HEK293 (cell line): Measurements from ENCODE around the gene GPHN.

Source experiments
- CTCF ChIA-PET: fragments of 350-600 bp; formaldehyde crosslinking; extraction: SDS; loops from one replicate; lab custom pipeline; 2021; ENCODE audit warnings: antibody characterized with exemption; lab: Yijun Ruan, JAX
- POLR2A ChIA-PET: fragments of 300-600 bp; formaldehyde crosslinking; extraction: SDS; loops from one replicate; lab custom pipeline; 2020; ENCODE audit warnings: antibody characterized with exemption, inconsistent platforms; lab: Yijun Ruan, JAX
- H3K27ac ChIP-seq: fragments of 200-500 bp; sonication (Bioruptor generic); 2 replicates; pipeline ENCODE4 v1.5.1; 2014; ENCODE audit warnings: low read depth, low read length, control low read depth, inconsistent platforms; ENCODE audit errors: extremely low read depth
- H3K36me3 ChIP-seq, 2 experiments: fragments of 200-500 bp in 1 of 2; sonication (Bioruptor generic) in 1 of 2; 1 replicate in 1 of 2; 2 replicates in 1 of 2; pipeline ENCODE4 v1.5.1; 2014 to 2017; ENCODE audit warnings: inconsistent platforms in 2 of 2, low read length in 2 of 2; ENCODE audit not compliant: control insufficient read depth in 2 of 2, insufficient read depth in 1 of 2
- H3K4me1 ChIP-seq: fragments of 200-500 bp; sonication (Bioruptor generic); 2 replicates; pipeline ENCODE4 v1.5.1; 2014; ENCODE audit warnings: mild to moderate bottlenecking, low read length, inconsistent platforms; ENCODE audit not compliant: control insufficient read depth, insufficient read depth
- H3K4me3 ChIP-seq: 2 replicates; pipeline ENCODE4 v1.5.1; 2011; ENCODE audit warnings: low read depth, mild to moderate bottlenecking, control low read depth, low read length, moderate library complexity
- H3K9me3 ChIP-seq: fragments of 200-500 bp; sonication (Bioruptor generic); 2 replicates; pipeline ENCODE4 v1.5.1; 2014; ENCODE audit warnings: low read depth, low read length, inconsistent platforms; ENCODE audit not compliant: control insufficient read depth, insufficient read depth
- GLI2 ChIP-seq: fragments of 450-650 bp; formaldehyde crosslinking; IDR thresholded peaks from 2 replicates; pipeline ENCODE4; 2017; ENCODE audit warnings: missing biosample characterization, missing genetic modification characterization, low read depth, borderline replicate concordance
- KLF9 ChIP-seq: fragments of 450-650 bp; formaldehyde crosslinking; IDR thresholded peaks from 2 replicates; pipeline ENCODE4 v1.5.1; 2016; ENCODE audit warnings: missing biosample characterization, missing genetic modification characterization, low read depth
- OVOL3 ChIP-seq: fragments of 450-650 bp; formaldehyde crosslinking; IDR thresholded peaks from 2 replicates; pipeline ENCODE4 v1.5.1; 2016; ENCODE audit warnings: missing biosample characterization, missing genetic modification characterization
- PRDM2 ChIP-seq: fragments of 450-650 bp; formaldehyde crosslinking; IDR thresholded peaks from 2 replicates; pipeline ENCODE4 v1.5.1; 2016; ENCODE audit warnings: missing biosample characterization, missing genetic modification characterization, borderline replicate concordance
- SP7 ChIP-seq: fragments of 450-650 bp; formaldehyde crosslinking; IDR thresholded peaks from 2 replicates; pipeline ENCODE4 v1.5.1; 2016; ENCODE audit warnings: missing biosample characterization, missing genetic modification characterization
- WT1 ChIP-seq: fragments of 450-650 bp; formaldehyde crosslinking; IDR thresholded peaks from 2 replicates; pipeline ENCODE4 v1.5.1; 2016; ENCODE audit warnings: missing biosample characterization, missing genetic modification characterization
- ZBTB11 ChIP-seq: fragments of 450-650 bp; formaldehyde crosslinking; conservative IDR thresholded peaks from 2 replicates; pipeline ENCODE4 v1.5.1; 2016; ENCODE audit warnings: low read depth, missing biosample characterization, missing genetic modification characterization
- ZFP37 ChIP-seq: fragments of 450-650 bp; formaldehyde crosslinking; IDR thresholded peaks from 2 replicates; pipeline ENCODE4 v1.5.1; 2016; ENCODE audit warnings: missing biosample characterization, missing genetic modification characterization
- ZNF146 ChIP-seq: fragments of 450-650 bp; formaldehyde crosslinking; IDR thresholded peaks from 2 replicates; pipeline ENCODE4 v1.5.1; 2016; ENCODE audit warnings: missing biosample characterization, missing genetic modification characterization
- ZNF16 ChIP-seq: fragments of 450-650 bp; formaldehyde crosslinking; IDR thresholded peaks from 2 replicates; pipeline ENCODE4 v1.5.1; 2016; ENCODE audit warnings: low read depth, missing biosample characterization, missing genetic modification characterization
- ZNF169 ChIP-seq: fragments of 450-650 bp; formaldehyde crosslinking; IDR thresholded peaks from 2 replicates; pipeline ENCODE4 v1.5.1; 2016; ENCODE audit warnings: missing biosample characterization, missing genetic modification characterization
- ZNF324 ChIP-seq: fragments of 450-650 bp; formaldehyde crosslinking; IDR thresholded peaks from 2 replicates; pipeline ENCODE4 v1.5.1; 2016; ENCODE audit warnings: missing biosample characterization, missing genetic modification characterization
- ZNF354C ChIP-seq: fragments of 450-650 bp; formaldehyde crosslinking; IDR thresholded peaks from 2 replicates; pipeline ENCODE4 v1.5.1; 2016; ENCODE audit warnings: missing biosample characterization, missing genetic modification characterization, low read depth, borderline replicate concordance
- ZNF449 ChIP-seq: fragments of 450-650 bp; formaldehyde crosslinking; IDR thresholded peaks from 2 replicates; pipeline ENCODE4 v1.5.1; 2017; ENCODE audit warnings: missing biosample characterization, mild to moderate bottlenecking, missing genetic modification characterization, moderate library complexity
- ZNF513 ChIP-seq: fragments of 450-650 bp; IDR thresholded peaks from 2 replicates; pipeline ENCODE4 v1.5.1; 2018; ENCODE audit warnings: missing biosample characterization, missing genetic modification characterization
- ZNF530 ChIP-seq: fragments of 450-650 bp; formaldehyde crosslinking; IDR thresholded peaks from 2 replicates; pipeline ENCODE4 v1.5.1; 2016; ENCODE audit warnings: low read depth, missing biosample characterization, missing genetic modification characterization
- ZNF585B ChIP-seq: fragments of 450-650 bp; formaldehyde crosslinking; IDR thresholded peaks from 2 replicates; pipeline ENCODE4 v1.5.1; 2016; ENCODE audit warnings: missing biosample characterization, missing genetic modification characterization
- ZNF600 ChIP-seq: fragments of 450-650 bp; formaldehyde crosslinking; IDR thresholded peaks from 2 replicates; pipeline ENCODE4 v1.5.1; 2016; ENCODE audit warnings: missing biosample characterization, missing genetic modification characterization
- ZNF692 ChIP-seq: fragments of 450-650 bp; formaldehyde crosslinking; IDR thresholded peaks from 2 replicates; pipeline ENCODE4 v1.5.1; 2016; ENCODE audit warnings: missing biosample characterization, missing genetic modification characterization

The GPHN gene

GRCh38 chr14:66831173-66831572, 323.2 kb downstream of the GPHN start (continued):
- no peak for TF ChIP-seq PRDM2 (tag by site-specific recombination)
- TF ChIP-seq WT1 (tag by site-specific recombination), result no peak
- no peak for TF ChIP-seq ZNF146 (tag by site-specific recombination)
- no peak for TF ChIP-seq OVOL3 (tag by site-specific recombination)
- no peak for TF ChIP-seq ZNF513 (tag by site-specific recombination)
- TF ChIP-seq ZNF692, result no peak
- TF ChIP-seq ZNF449 (tag by site-specific recombination), result no peak
- TF ChIP-seq, all 188 proteins: peak for 0

GRCh38 chr14:66833816-66834215, 325.9 kb downstream of the GPHN start:
- Histone ChIP-seq H3K4me3 (no peak overlapping the region), H3K36me3 (no peaks in the 10 kb centered on the region), H3K4me1 (no peaks in the 10 kb centered on the region), H3K27ac (no peak overlapping the region), H3K9me3 (no peaks in the 10 kb centered on the region)
- ChIA-PET POLR2A (no interaction called here), CTCF (no interaction called here)
- TF ChIP-seq ZBTB11 (tag by site-specific recombination) (no peak), KLF9 (tag by site-specific recombination) (no peak), ZNF585B (no peak), ZNF600 (no peak), ZNF354C (tag by site-specific recombination) (no peak), GLI2 (no peak), ZNF169 (no peak), ZFP37 (tag by site-specific recombination) (no peak), ZNF513 (tag by site-specific recombination) (no peak), ZNF324 (no peak), SP7 (no peak), ZNF530 (tag by site-specific recombination) (no peak), ZNF16 (tag by site-specific recombination) (no peak)
